HG03135 (cell line): ENCODE measurements around the gene MYO16.

Experiments used
- ATAC-seq: cut with Tn5 transposase; IDR thresholded peaks from one replicate; pipeline ENCODE4 v1.9.1; 2021; ENCODE audit warnings: mild to moderate bottlenecking, moderate library complexity; ENCODE audit not compliant: unreplicated experiment

Gene MYO16

GRCh38 chr13:109114991-109115390, 485.6 kb downstream of the MYO16 start:
- no peak for ATAC-seq

GRCh38 chr13:109118521-109118920, 489.1 kb downstream of the MYO16 start:
- ATAC-seq: no peak

- no peak for ATAC-seq
Measured at GRCh38 chr13:109119896-109120295, 490.5 kb downstream of the MYO16 start.

DNA sequence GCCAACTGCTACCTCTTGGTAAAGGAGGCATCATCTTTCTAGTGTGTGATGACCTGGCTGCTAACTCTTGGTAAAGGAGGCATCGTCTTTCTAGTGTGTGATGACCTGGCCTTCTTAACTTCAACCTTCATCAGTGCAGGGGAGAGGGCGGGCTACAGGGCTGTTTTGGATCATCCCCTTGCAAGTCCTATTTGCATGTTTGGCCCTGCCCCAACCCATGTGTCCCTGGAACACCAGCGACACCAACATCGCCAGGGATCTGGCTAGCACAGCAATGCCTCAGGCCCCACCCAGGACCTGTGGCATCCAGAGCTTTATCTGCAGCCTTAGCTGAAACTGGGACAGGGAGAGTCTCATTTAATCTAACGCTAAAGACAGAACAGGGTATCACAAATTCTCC, 492.4 kb downstream of the MYO16 start:
- no peak for ATAC-seq

DNA sequence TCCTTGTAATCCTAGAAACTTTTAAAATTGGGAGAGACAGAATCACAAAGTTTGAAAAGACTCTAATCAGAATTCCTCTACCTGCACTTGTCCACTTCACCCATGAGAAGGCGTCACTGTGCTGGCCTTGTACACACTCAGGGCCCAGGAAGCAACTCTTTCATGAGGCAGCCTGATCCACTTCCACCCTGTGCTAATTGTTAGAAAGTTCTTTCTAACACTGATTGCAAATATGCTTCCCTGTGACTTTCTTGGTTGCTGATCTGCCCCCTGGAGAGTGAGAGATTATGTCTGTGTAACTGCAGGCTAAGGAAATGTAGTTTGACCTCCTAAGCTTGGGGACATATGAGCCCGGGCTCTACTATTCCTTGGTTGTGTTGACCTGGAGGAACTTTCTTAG, 494.6 kb downstream of the MYO16 start:
- no peak for ATAC-seq

- ATAC-seq: no peak
Measured at GRCh38 chr13:109126178-109126577, 496.8 kb downstream of the MYO16 start.

GRCh38 chr13:109126891-109127641, 497.7 kb downstream of the MYO16 start:
- ATAC-seq: no peak

- ATAC-seq: no peak
Measured at GRCh38 chr13:109128121-109128520, 498.7 kb downstream of the MYO16 start.

DNA sequence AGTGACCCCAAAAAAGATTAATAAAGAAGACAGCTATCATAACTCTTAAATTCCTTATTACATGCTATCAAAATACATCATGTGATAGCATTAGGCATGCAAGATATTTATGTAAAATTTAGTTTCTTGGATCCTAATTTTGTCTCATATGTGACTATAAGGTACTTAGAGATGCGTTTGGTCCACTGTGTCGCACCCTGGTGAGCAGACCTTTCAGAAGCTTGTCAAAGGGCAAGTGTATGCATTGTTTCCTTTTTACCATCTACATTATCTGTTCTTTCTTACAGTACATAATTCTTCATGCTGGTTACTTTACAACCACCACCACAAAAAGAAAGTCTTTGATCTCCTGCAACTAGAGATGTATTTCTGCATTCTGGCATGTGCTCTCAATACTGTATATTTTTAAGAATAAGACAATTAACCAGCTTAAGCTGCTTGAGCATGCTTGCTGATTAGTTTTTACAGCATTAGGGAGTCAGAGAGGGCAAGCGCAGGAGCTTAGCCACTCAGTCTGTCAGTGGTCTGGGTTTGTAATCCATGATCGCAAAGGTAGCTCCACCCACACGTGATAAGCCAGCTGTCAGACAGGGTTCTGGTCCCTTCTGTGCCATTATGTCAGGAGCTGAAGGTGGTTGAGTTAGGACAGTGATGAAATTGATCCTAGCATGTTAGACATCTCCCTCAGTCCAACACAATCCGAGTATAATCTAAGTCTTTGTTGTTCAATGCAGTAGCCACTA, 500.9 kb downstream of the MYO16 start:
- no peak for ATAC-seq

- peak; percentile 87 for ATAC-seq
Measured at GRCh38 chr13:109131698-109132257, 502.4 kb downstream of the MYO16 start.

- ATAC-seq: no peak
Measured at GRCh38 chr13:109135018-109135417, 505.6 kb downstream of the MYO16 start.

DNA sequence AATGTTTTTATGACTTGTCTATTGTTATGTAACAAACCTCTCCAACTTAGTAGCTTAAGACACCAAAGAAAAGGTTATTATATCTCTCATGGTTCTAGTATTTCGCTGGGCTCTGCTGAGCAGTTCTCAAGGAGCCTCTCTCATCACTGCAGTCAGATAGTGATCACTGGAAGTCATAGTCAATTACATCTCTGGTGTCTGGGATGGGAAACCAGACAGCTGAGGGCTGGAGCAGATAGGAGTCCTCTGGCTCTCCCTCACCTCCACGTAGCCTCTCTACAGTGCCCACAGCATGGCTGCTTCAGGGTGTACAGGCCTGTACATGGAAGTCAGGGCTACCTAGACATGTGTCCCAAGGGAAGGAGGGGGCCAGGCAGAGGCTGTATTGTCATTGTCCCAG, 507.5 kb downstream of the MYO16 start:
- no peak for ATAC-seq

GRCh38 chr13:109139346-109139745, 509.9 kb downstream of the MYO16 start:
- no peak for ATAC-seq

GRCh38 chr13:109140054-109140453, 510.6 kb downstream of the MYO16 start:
- no peak for ATAC-seq

- ATAC-seq: no peak
Measured at GRCh38 chr13:109140479-109141349, 511.3 kb downstream of the MYO16 start.

- ATAC-seq: no peak
Measured at GRCh38 chr13:109141706-109142105, 512.3 kb downstream of the MYO16 start.

DNA sequence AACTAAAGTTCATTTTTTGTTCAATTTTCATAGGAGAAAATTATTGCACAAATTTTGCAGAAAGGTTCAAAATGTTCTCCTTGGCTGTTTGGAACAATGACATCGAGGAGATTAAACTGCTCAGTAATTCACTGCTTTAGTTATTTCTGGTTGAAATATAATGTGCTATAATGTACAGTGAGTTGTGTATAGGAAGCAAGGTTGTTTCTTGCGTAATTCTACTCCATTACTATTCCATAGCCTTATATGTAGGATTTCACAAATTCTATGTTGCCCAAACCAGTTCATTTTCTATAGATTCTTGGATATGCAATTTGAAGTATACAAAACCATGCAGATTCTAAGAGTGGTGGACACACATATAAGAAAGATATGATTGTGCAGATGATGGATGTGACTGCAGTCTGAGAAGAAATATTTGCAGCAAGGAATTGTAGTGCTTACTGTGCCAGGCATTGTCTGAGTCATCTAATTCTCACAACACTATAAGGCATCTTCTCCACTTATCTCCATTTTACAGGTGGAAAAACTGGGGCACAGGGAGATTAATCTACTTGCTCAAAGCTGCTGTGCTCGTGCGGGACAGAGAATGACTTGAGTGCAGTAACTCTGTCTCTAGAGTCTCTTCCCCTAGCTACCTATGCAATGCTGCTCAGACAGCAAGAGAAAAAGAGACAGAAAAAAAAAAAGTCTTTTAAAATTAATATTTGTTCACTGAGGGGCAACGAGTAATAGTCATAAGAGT, 515.5 kb downstream of the MYO16 start:
- ATAC-seq: peak; percentile 10

DNA sequence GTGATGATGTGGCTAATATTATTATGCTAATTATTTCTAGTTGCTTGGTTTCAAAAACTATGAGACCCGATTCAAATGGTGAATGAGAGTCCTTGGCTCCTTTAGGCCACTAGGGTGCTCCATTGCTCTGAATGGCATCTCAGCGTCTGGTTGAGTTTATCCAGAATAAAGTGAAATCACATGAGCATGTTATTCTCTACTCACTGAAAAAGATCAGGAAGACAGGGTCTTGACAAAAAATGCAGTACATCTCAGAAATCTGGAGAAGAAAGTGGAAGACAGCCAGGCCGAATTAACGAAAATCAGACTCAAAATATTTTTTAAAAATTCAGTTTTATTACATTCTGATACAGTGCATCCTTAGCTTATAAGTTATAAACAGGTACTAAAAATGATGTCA, 516.2 kb downstream of the MYO16 start:
- ATAC-seq: peak; percentile 87

- no peak for ATAC-seq
Measured at GRCh38 chr13:109146393-109146792, 517.0 kb downstream of the MYO16 start.

- ATAC-seq: no peak
Measured at GRCh38 chr13:109146912-109147647, 517.7 kb downstream of the MYO16 start.
